GM12878 (cell line): ENCODE measurements around the gene NKAIN2. TPM values are rescaled to one million over a fixed set of nuclear protein-coding genes. Genes with fewer than 3 reads are reported as not detected.

Source experiments
- ATAC-seq: fragments of 200-7000 bp; cut with Tn5 transposase; 3 replicates; pipeline ENCODE4 v1.9.1; 2020; ENCODE audit warnings: mild to moderate bottlenecking, moderate library complexity
- BruUV-seq: library from RNA; stranded (reverse); fragments of 400-500 nt; replicated peaks from 2 replicates; lab custom pipeline; 2021; lab: Mats Ljungman, UMichigan
- CTCF ChIA-PET: fragments of 300-600 bp; sonication (Branson Sonifier 250); formaldehyde crosslinking; extraction: SDS; loops from one replicate; lab custom pipeline; 2021; ENCODE audit warnings: inconsistent platforms; lab: Yijun Ruan, JAX
- POLR2A ChIA-PET: fragments of 350-600 bp; formaldehyde crosslinking; extraction: SDS; loops from one replicate; lab custom pipeline; 2021; ENCODE audit warnings: inconsistent platforms; lab: Charles Lee
- RAD21 ChIA-PET: fragments of 300-600 bp; sonication (Branson Sonifier 250); formaldehyde crosslinking; loops from one replicate; lab custom pipeline; 2023; ENCODE audit warnings: antibody characterized with exemption; ENCODE audit not compliant: unreplicated experiment; lab: Charles Lee
- SMC1A ChIA-PET: fragments of 300-600 bp; sonication (Branson Sonifier 250); formaldehyde crosslinking; loops from one replicate; lab custom pipeline; 2023; ENCODE audit not compliant: unreplicated experiment, uncharacterized antibody; lab: Charles Lee
- DNase-seq: peaks from one replicate; pipeline ENCODE4 v3.0.0-alpha.2; 2011; ENCODE audit warnings: low read depth, low spot score
- FAIRE-seq: peaks from 3 replicates; lab custom pipeline; 2011; peaks lifted over from hg19 to GRCh38; lab: Jason Lieb, UNC
- H2AFZ ChIP-seq: 2 replicates; pipeline ENCODE4 v1.6.0; 2011; ENCODE audit warnings: low read depth, low read length, control low read depth; ENCODE audit not compliant: control insufficient read depth
- H3K27ac ChIP-seq: 2 replicates; pipeline ENCODE4 v1.5.1; 2011; ENCODE audit warnings: control low read depth; ENCODE audit not compliant: control insufficient read depth, insufficient read depth
- H3K27me3 ChIP-seq, 2 experiments: replicated peaks in 1 of 2; 2 replicates each; pipeline versions ENCODE4 v1.6.0 to v1.6.1; 2011; ENCODE audit warnings: low read length in 1 of 2; ENCODE audit not compliant: control insufficient read depth in 2 of 2, insufficient read depth in 2 of 2
- H3K36me3 ChIP-seq, 2 experiments: 2 replicates each; pipeline ENCODE4 v1.5.1; 2011; ENCODE audit warnings: low read length in 1 of 2; ENCODE audit not compliant: control insufficient read depth in 2 of 2, insufficient read depth in 2 of 2
- H3K4me1 ChIP-seq: 2 replicates; pipeline ENCODE4 v1.6.1; 2011; ENCODE audit warnings: mild to moderate bottlenecking, low read length, moderate library complexity, mixed read lengths; ENCODE audit not compliant: control insufficient read depth, insufficient read depth
- H3K4me2 ChIP-seq: 2 replicates; pipeline ENCODE4 v1.6.0; 2011; ENCODE audit warnings: control low read depth; ENCODE audit not compliant: control insufficient read depth, insufficient read depth
- H3K4me3 ChIP-seq: fragments of 200-600 bp; sonication (generic); 2 replicates; pipeline ENCODE4 v1.5.1; 2016
- H3K79me2 ChIP-seq: 2 replicates; pipeline ENCODE4 v1.6.0; 2011; ENCODE audit warnings: low read length; ENCODE audit not compliant: control insufficient read depth, insufficient read depth
- H3K9ac ChIP-seq: 2 replicates; pipeline ENCODE4 v1.8.0; 2011; ENCODE audit warnings: low read length, control low read depth, mixed read lengths; ENCODE audit not compliant: control insufficient read depth, insufficient read depth
- H3K9me3 ChIP-seq: replicated peaks from 3 replicates; pipeline ENCODE4 v1.5.1; 2011; ENCODE audit warnings: mild to moderate bottlenecking, low read length; ENCODE audit not compliant: control insufficient read depth, insufficient read depth
- H4K20me1 ChIP-seq: 2 replicates; pipeline ENCODE4 v1.6.0; 2011; ENCODE audit not compliant: control insufficient read depth, insufficient read depth
- CEBPZ ChIP-seq: fragments of 150-350 bp; IDR thresholded peaks from 2 replicates; pipeline ENCODE4 v1.6.1; 2016; ENCODE audit warnings: low read depth, low read length
- CREB1 ChIP-seq: IDR thresholded peaks from 2 replicates; pipeline ENCODE4 v1.6.1; 2012; ENCODE audit warnings: low read depth, mild to moderate bottlenecking, inconsistent platforms
- E2F8 ChIP-seq: fragments of 450-650 bp; IDR thresholded peaks from 2 replicates; pipeline ENCODE4 v1.6.1; 2018; ENCODE audit warnings: mild to moderate bottlenecking, low read depth, moderate library complexity; ENCODE audit not compliant: partially characterized antibody
- ELK1 ChIP-seq: IDR thresholded peaks from 2 replicates; pipeline ENCODE4 v1.6.1; 2012; ENCODE audit warnings: low read depth, low read length, improper control_type of control experiment
- IKZF2 ChIP-seq, 2 experiments: fragments of 450-650 bp; IDR thresholded peaks; 2 replicates each; pipeline ENCODE4 v1.6.1; 2017; ENCODE audit warnings: mild to moderate bottlenecking in 2 of 2, moderate library complexity in 2 of 2
- IRF3 ChIP-seq: fragments of 450-650 bp; IDR thresholded peaks from 2 replicates; pipeline ENCODE4 v1.6.1; 2014; ENCODE audit warnings: mild to moderate bottlenecking
- JUND ChIP-seq: IDR thresholded peaks from 2 replicates; pipeline ENCODE4 v1.6.1; 2012; ENCODE audit warnings: low read depth, mild to moderate bottlenecking, low read length, improper control_type of control experiment, moderate library complexity
- MEF2B ChIP-seq: fragments of 450-650 bp; IDR thresholded peaks from 2 replicates; pipeline ENCODE4 v1.6.1; 2018; ENCODE audit warnings: mild to moderate bottlenecking, moderate library complexity; ENCODE audit not compliant: partially characterized antibody, poor library complexity, severe bottlenecking
- MLLT1 ChIP-seq: fragments of 450-650 bp; IDR thresholded peaks from 2 replicates; pipeline ENCODE4 v1.6.1; 2016; ENCODE audit warnings: mild to moderate bottlenecking
- MTA3 ChIP-seq: IDR thresholded peaks from 2 replicates; pipeline ENCODE4 v1.6.1; 2012; ENCODE audit warnings: low read length, inconsistent platforms, borderline replicate concordance
- NFXL1 ChIP-seq: fragments of 450-650 bp; IDR thresholded peaks from 2 replicates; pipeline ENCODE4 v1.6.1; 2017; ENCODE audit warnings: antibody characterized with exemption, mild to moderate bottlenecking, borderline replicate concordance
- SUPT20H ChIP-seq: IDR thresholded peaks from 2 replicates; pipeline ENCODE4 v1.6.1; 2011; ENCODE audit warnings: low read depth, mild to moderate bottlenecking, low read length, moderate library complexity, borderline replicate concordance; ENCODE audit not compliant: control insufficient read depth
- TAF1 ChIP-seq: IDR thresholded peaks from 2 replicates; pipeline ENCODE4 v1.6.1; 2011; ENCODE audit warnings: mild to moderate bottlenecking, low read depth, low read length, borderline replicate concordance
- in situ Hi-C: fragments of 300-500 bp; cut with MboI; formaldehyde crosslinking; loops from 9 replicates; pipeline ENCODE4 v1.14.3; 2018; ENCODE audit warnings: mixed read lengths
- intact Hi-C: fragments of 100-400 bp; cut with micrococcal nuclease; formaldehyde crosslinking; loops from one replicate; pipeline ENCODE4 v1.14.2; 2022; ENCODE audit not compliant: unreplicated experiment
- polyA plus RNA-seq, 11 experiments: library from polyadenylated mRNA; depleted of rRNA in 4 of 11; unstranded in 6 of 11; stranded (reverse) in 5 of 11; fragments of >200 nt; fragmentation: Nextera tagmentation in 4 of 11; fragmentation: Illumina TruSeq in 1 of 11; extraction: Ambion mirVana in 4 of 11; extraction: Trizol in 1 of 11; gene quantifications; 1 replicate in 1 of 11; 2 replicates in 10 of 11; pipeline versions ENCODE4 v1.2.1 to v1.2.3, GENCODE V29; 2011 to 2016; ENCODE audit warnings: inconsistent platforms in 2 of 11, missing spikeins in 2 of 11, low read depth in 1 of 11
- total RNA-seq, 4 experiments: library from RNA; depleted of rRNA in 3 of 4; stranded (reverse); fragments of >200 nt in 3 of 4; fragmentation: Illumina TruSeq in 1 of 4; extraction: Trizol in 1 of 4; gene quantifications; 2 replicates each; pipeline versions ENCODE4 v1.2.1 to v1.2.3, GENCODE V29; 2013 to 2021

NKAIN2 gene
- total and polyA plus RNA-seq, 10 of the 15 experiments (the other 5 are each of a cell fraction or from before 2014, with no cell fraction given): not detected

- TF ChIP-seq MLLT1: no peak
These were observed 92.1 kb downstream of the NKAIN2 start (continued) for GRCh38 chr6:123895806-123896205.

GRCh38 chr6:123896869-123897268, 93.2 kb downstream of the NKAIN2 start:
- ChIA-PET CTCF (no interaction called here), RAD21 (no interaction called here), POLR2A (no interaction called here), SMC1A (no interaction called here)
- H3K79me2 ChIP-seq: no peaks in the 10 kb centered on the region
- H2AFZ ChIP-seq: no peak overlapping the region
- FAIRE-seq (no peak), ATAC-seq (no peak), DNase-seq (no peak)
- no TSS peak for BruUV-seq
- H3K27me3 ChIP-seq: no peaks in the 10 kb centered on the region
- in situ Hi-C loops (no loop called here), intact Hi-C loops (no loop called here)
- H3K36me3 ChIP-seq: no peaks in the 10 kb centered on the region
- no peak overlapping the region for H3K4me3 ChIP-seq
- TF ChIP-seq NFXL1: no peak
- no peak for TF ChIP-seq CEBPZ
- TF ChIP-seq E2F8: no peak
- no peak for TF ChIP-seq TAF1
- TF ChIP-seq CREB1: no peak
- TF ChIP-seq IKZF2 (IDR thresholded peaks at IDR 0.05): no peak
- TF ChIP-seq MTA3: no peak
- TF ChIP-seq SUPT20H: no peak
- no peak for TF ChIP-seq MEF2B
- TF ChIP-seq JUND: no peak
- no peak for TF ChIP-seq ELK1
- TF ChIP-seq IRF3: no peak
- H4K20me1 ChIP-seq: no peaks in the 10 kb centered on the region
- H3K9ac ChIP-seq: no peak overlapping the region
- H3K4me2 ChIP-seq: no peak overlapping the region
- no peaks in the 10 kb centered on the region for H3K9me3 ChIP-seq
- H3K27ac ChIP-seq: no peak overlapping the region
- H3K4me1 ChIP-seq: no peaks in the 10 kb centered on the region
